ENCODE data around the gene HFM1. TPM values are rescaled to one million over a fixed set of nuclear protein-coding genes. Genes with fewer than 3 reads are reported as not detected.
A peak's percentile ranks its signal among the peaks of the same experiment; 100 is the strongest.

The HFM1 gene
- total RNA-seq, 1 donor from 2014 or later = 7.1 TPM

DNA sequence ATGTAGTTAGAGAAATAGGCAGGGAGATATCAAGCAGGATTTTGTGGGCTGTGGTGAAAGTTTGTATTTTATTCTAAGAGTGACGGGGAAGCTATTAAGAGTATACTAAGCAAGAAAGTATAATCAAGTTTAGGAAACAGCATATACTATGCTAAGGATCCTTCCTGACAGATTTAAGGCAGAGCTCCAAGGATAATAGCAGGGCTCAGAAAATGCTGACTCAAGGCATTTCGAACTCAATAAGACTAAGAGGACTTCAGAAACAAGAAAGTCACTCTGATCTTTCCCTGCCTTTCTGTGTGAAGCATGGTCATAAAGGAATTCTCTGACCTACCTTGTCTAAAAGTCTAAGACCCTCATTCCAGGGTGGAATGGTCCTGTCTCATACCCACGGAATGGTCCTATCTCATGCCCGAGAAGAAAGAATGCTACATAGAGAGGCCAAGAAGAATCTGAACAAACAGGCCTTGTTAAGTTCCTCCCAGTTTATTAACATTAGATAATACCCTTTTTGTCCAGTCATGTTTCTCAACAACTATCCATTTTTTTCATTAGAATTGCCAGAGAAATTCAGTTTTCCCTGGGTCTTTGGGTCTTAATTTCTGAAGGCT lies 59.1 kb downstream of the HFM1 start:
- peak overlapping the region; percentile 25 for H3K27ac Mint-ChIP-seq
- no peaks in the 10 kb centered on the region for H3K27me3 Mint-ChIP-seq
- DNase-seq (ENCODE audit: extremely low spot score, unreplicated experiment) = no peak

DNA sequence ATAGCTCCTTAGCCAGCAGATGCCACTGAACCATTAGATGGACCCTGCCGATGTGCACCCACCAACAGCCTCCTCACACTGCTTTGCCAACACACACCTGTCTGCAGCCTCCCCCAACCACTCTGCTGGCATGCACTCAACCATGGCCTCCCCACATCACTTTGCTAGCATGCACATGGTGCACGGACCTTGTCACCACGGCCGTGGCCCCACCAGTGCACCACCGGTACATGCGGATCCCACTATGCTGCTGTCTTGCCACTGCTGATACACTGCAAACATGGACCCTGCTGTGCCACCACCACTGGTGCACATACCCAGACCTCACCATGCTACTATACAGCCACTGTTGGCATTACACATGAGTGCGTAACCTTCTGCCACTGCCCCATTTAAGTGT lies 66.1 kb downstream of the HFM1 start:
- H3K4me1 Mint-ChIP-seq (ENCODE audit: unreplicated experiment) = no peaks in the 10 kb centered on the region
- TF ChIP-seq, protein P1, sequence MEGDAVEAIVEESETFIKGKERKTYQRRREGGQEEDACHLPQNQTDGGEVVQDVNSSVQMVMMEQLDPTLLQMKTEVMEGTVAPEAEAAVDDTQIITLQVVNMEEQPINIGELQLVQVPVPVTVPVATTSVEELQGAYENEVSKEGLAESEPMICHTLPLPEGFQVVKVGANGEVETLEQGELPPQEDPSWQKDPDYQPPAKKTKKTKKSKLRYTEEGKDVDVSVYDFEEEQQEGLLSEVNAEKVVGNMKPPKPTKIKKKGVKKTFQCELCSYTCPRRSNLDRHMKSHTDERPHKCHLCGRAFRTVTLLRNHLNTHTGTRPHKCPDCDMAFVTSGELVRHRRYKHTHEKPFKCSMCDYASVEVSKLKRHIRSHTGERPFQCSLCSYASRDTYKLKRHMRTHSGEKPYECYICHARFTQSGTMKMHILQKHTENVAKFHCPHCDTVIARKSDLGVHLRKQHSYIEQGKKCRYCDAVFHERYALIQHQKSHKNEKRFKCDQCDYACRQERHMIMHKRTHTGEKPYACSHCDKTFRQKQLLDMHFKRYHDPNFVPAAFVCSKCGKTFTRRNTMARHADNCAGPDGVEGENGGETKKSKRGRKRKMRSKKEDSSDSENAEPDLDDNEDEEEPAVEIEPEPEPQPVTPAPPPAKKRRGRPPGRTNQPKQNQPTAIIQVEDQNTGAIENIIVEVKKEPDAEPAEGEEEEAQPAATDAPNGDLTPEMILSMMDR (conservative IDR thresholded peaks at IDR 0.05) = no peak
- no peaks in the 10 kb centered on the region for H3K9me3 Mint-ChIP-seq
- no peak for DNase-seq (ENCODE audit: extremely low spot score, unreplicated experiment)
- H3K27ac Mint-ChIP-seq = no peak overlapping the region
- no peaks in the 10 kb centered on the region for H3K27me3 Mint-ChIP-seq
- no peak overlapping the region for H3K4me3 Mint-ChIP-seq
- H3K36me3 Mint-ChIP-seq = peaks cover 12% of the 10 kb centered on the region

More for the DNA sequence above, 59.1 kb downstream of the HFM1 start:
- TF ChIP-seq, protein P1 (conservative IDR thresholded peaks at IDR 0.05) = no peak
- H3K4me1 Mint-ChIP-seq (ENCODE audit: unreplicated experiment) = peaks cover 9% of the 10 kb centered on the region
- no peaks in the 10 kb centered on the region for H3K9me3 Mint-ChIP-seq
- no peaks in the 10 kb centered on the region for H3K36me3 Mint-ChIP-seq
- H3K4me3 Mint-ChIP-seq = no peak overlapping the region

DNA sequence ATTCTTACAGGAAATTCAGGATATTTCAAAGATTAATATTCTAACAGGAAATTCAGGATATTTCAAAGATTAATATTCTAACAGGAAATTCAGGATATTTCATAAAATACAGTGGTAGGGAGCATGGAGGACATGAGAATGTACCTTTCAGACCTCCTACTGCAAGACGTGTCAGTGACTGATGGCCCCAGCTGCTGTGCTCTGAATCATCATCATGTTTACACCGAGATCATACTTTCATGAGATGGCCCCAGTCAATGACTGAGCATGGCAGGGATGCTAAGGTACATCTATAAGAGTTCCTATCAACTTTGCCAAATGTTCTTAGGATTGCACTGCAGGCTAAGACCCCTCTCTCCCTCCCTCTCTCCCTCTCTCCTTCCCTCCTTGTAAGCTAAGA lies 69.0 kb downstream of the HFM1 start:
- TF ChIP-seq, protein P1 (conservative IDR thresholded peaks at IDR 0.05) = no peak
- Mint-ChIP-seq H3K27me3 (no peaks in the 10 kb centered on the region), H3K4me3 (no peak overlapping the region), H3K36me3 (peaks cover 27% of the 10 kb centered on the region), H3K9me3 (no peaks in the 10 kb centered on the region), H3K27ac (no peak overlapping the region), H3K4me1 (ENCODE audit: unreplicated experiment) (no peaks in the 10 kb centered on the region)
- DNase-seq (ENCODE audit: extremely low spot score, unreplicated experiment) = no peak

DNA sequence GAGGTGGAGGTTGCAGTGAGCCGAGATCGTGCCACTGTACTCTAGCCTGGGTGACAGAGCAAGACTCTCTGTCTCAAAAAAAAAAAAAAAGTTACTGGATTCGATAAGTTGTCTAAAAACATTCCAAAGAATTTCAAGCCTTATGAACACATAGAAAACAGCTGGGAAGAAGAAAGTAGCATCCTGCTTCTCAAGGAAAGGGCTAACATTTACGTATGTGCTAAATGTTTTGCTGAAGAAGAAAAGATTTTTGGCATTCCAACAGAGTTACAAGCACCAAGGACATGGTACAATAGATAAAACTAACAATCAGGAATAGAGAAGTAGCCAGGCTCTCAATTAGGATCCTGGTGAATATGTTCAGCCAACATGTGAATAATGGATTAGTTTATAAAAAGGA lies 69.8 kb downstream of the HFM1 start:
- no peaks in the 10 kb centered on the region for H3K4me1 Mint-ChIP-seq (ENCODE audit: unreplicated experiment)
- no peak for DNase-seq (ENCODE audit: extremely low spot score, unreplicated experiment)
- TF ChIP-seq, protein P1 (conservative IDR thresholded peaks at IDR 0.05) = no peak
- peaks cover 29% of the 10 kb centered on the region for H3K36me3 Mint-ChIP-seq
- no peaks in the 10 kb centered on the region for H3K9me3 Mint-ChIP-seq
- no peak overlapping the region for H3K27ac Mint-ChIP-seq
- H3K27me3 Mint-ChIP-seq = no peaks in the 10 kb centered on the region
- H3K4me3 Mint-ChIP-seq = no peak overlapping the region

DNA sequence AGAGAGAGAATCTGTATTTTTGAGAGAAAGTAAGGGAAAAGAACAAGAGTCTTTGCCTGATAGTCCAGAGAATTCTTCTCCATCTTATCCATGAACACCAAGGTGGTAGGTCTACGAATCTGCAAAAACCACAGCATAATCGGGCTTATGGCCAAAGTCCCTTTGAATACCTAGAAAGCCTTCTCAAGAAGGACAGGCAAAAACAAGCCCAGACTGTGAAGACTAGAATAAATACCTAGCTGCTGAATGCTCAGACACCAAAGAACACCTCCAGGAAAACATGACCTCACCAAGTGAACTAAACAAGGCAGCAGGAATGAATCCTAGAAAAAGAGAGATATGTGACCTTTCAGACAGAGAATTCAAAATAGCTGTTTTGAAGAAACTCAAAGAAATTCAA lies 79.2 kb downstream of the HFM1 start:
- no peak for DNase-seq (ENCODE audit: extremely low spot score, unreplicated experiment)
- Mint-ChIP-seq H3K4me1 (ENCODE audit: unreplicated experiment) (no peaks in the 10 kb centered on the region), H3K36me3 (peaks cover 9% of the 10 kb centered on the region), H3K27ac (no peak overlapping the region), H3K4me3 (no peak overlapping the region), H3K27me3 (no peaks in the 10 kb centered on the region), H3K9me3 (no peaks in the 10 kb centered on the region)
- TF ChIP-seq, protein P1 (conservative IDR thresholded peaks at IDR 0.05) = no peak

DNA sequence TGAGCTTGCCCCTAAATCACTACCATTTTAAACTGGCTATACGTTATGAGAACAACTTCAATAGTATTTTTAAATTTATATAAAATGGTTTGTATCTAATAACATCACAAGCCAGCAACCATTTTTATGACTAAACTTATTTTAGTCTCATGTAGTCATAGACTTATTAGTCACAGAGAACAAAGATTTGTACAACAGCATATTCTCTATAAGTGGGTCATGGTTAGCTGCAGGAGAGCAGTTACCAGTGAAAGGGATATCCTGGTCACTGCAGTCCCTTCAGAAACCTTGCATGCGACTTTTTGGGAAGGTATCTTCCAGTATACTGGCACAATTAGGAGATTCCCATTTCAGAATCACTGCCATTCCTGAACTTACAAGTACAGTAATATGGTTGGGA lies 90.0 kb downstream of the HFM1 start:
- DNase-seq (ENCODE audit: extremely low spot score, unreplicated experiment) = no peak
- H3K27me3 Mint-ChIP-seq = no peaks in the 10 kb centered on the region
- no peaks in the 10 kb centered on the region for H3K9me3 Mint-ChIP-seq
- TF ChIP-seq, protein P1 (conservative IDR thresholded peaks at IDR 0.05) = no peak
- H3K4me3 Mint-ChIP-seq = no peak overlapping the region
- H3K36me3 Mint-ChIP-seq = peaks cover 11% of the 10 kb centered on the region
- H3K27ac Mint-ChIP-seq = no peak overlapping the region
- no peaks in the 10 kb centered on the region for H3K4me1 Mint-ChIP-seq (ENCODE audit: unreplicated experiment)
